Measurements from ENCODE around the gene MGAT3.

DNA sequence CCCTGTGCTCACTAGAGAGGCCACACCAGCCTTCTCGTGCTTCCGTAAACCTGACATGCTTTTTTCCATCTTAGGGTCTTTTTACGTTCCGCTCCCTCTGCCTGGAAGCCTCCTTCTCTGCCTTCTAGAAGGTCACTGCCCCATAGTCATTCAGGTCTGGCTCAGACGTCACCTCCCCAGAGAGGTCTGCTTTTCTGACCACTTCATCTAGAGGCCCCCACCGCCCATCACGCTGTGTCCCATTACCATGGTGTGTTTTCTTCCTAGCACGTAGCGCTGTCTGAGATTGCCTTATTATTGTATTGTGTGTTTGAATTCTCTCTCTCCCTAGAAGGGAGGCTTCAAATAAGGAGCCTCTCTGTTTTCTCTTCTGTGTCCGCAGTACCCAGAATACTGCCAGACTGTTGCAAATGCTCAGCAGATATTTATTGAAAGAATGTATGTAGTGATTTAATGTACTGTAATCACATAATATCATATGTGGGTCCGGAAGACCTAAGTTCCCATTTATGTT, 47.2 kb upstream of the MGAT3 start:
- TF ChIP-seq, protein P1, sequence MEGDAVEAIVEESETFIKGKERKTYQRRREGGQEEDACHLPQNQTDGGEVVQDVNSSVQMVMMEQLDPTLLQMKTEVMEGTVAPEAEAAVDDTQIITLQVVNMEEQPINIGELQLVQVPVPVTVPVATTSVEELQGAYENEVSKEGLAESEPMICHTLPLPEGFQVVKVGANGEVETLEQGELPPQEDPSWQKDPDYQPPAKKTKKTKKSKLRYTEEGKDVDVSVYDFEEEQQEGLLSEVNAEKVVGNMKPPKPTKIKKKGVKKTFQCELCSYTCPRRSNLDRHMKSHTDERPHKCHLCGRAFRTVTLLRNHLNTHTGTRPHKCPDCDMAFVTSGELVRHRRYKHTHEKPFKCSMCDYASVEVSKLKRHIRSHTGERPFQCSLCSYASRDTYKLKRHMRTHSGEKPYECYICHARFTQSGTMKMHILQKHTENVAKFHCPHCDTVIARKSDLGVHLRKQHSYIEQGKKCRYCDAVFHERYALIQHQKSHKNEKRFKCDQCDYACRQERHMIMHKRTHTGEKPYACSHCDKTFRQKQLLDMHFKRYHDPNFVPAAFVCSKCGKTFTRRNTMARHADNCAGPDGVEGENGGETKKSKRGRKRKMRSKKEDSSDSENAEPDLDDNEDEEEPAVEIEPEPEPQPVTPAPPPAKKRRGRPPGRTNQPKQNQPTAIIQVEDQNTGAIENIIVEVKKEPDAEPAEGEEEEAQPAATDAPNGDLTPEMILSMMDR (conservative IDR thresholded peaks at IDR 0.05), result no peak
- no peak for TF ChIP-seq ZFX (IDR thresholded peaks at IDR 0.05)

All from C4-2B (cell line).